ENCODE data around the gene GALR2. TPM values are rescaled to one million over a fixed set of nuclear protein-coding genes. Genes with fewer than 3 reads are reported as not detected.
"Not testable (repeated sequence)": the region's sequence is repeated elsewhere in the genome, so short reads cannot be mapped to it uniquely, and the experiment has no call there.

The GALR2 gene
- total RNA-seq, 1 donor from 2014 or later, result not detected

GRCh38 chr17:76053246-76054111 lies 21.1 kb upstream of the GALR2 start:
- peaks cover 15% of the 10 kb centered on the region for H3K4me1 Mint-ChIP-seq
- DNase-seq (ENCODE audit: low read depth, low spot score), result no peak

GRCh38 chr17:76054112-76054476 lies 20.5 kb upstream of the GALR2 start:
- H3K27ac Mint-ChIP-seq (ENCODE audit: unreplicated experiment), result no peak overlapping the region
- peaks cover 22% of the 10 kb centered on the region for H3K36me3 Mint-ChIP-seq (ENCODE audit: low read depth)
- DNase-seq (ENCODE audit: low read depth, low spot score), result no peak
- no peaks in the 10 kb centered on the region for H3K9me3 Mint-ChIP-seq
- H3K27me3 Mint-ChIP-seq (ENCODE audit: low read depth), result no peaks in the 10 kb centered on the region
- no peak for TF ChIP-seq CTCF (conservative IDR thresholded peaks at IDR 0.05)
- H3K4me3 Mint-ChIP-seq, result no peak overlapping the region
- H3K4me1 Mint-ChIP-seq, result peaks cover 9% of the 10 kb centered on the region

More at GRCh38 chr17:76053246-76054111, 21.1 kb upstream of the GALR2 start:
- no peaks in the 10 kb centered on the region for H3K27me3 Mint-ChIP-seq (ENCODE audit: low read depth)
- H3K27ac Mint-ChIP-seq (ENCODE audit: unreplicated experiment), result no peak overlapping the region
- H3K4me3 Mint-ChIP-seq, result no peak overlapping the region
- no peak for TF ChIP-seq CTCF (conservative IDR thresholded peaks at IDR 0.05)
- H3K9me3 Mint-ChIP-seq, result no peaks in the 10 kb centered on the region
- peaks cover 18% of the 10 kb centered on the region for H3K36me3 Mint-ChIP-seq (ENCODE audit: low read depth)

- H3K27me3 Mint-ChIP-seq (ENCODE audit: low read depth), result no peaks in the 10 kb centered on the region
- no peak for DNase-seq (ENCODE audit: low read depth, low spot score)
- H3K9me3 Mint-ChIP-seq, result no peaks in the 10 kb centered on the region
- H3K4me1 Mint-ChIP-seq, result no peaks in the 10 kb centered on the region
- H3K27ac Mint-ChIP-seq (ENCODE audit: unreplicated experiment), result no peak overlapping the region
- TF ChIP-seq CTCF (conservative IDR thresholded peaks at IDR 0.05), result no peak
- H3K36me3 Mint-ChIP-seq (ENCODE audit: low read depth), result peaks cover 21% of the 10 kb centered on the region
- no peak overlapping the region for H3K4me3 Mint-ChIP-seq
These were observed 17.7 kb upstream of the GALR2 start for GRCh38 chr17:76056882-76057281.

- H3K36me3 Mint-ChIP-seq (ENCODE audit: low read depth), result peaks cover 23% of the 10 kb centered on the region
- not testable (repeated sequence) for H3K27me3 Mint-ChIP-seq (ENCODE audit: low read depth); H3K9me3 Mint-ChIP-seq; H3K4me3 Mint-ChIP-seq; H3K27ac Mint-ChIP-seq (ENCODE audit: unreplicated experiment); DNase-seq (ENCODE audit: low read depth, low spot score); H3K4me1 Mint-ChIP-seq
These were observed 16.3 kb upstream of the GALR2 start for GRCh38 chr17:76058264-76058663.

GRCh38 chr17:76063875-76064546 lies 10.6 kb upstream of the GALR2 start:
- TF ChIP-seq CTCF (conservative IDR thresholded peaks at IDR 0.05), result no peak
- Mint-ChIP-seq H3K9me3 (no peaks in the 10 kb centered on the region), H3K27me3 (ENCODE audit: low read depth) (no peaks in the 10 kb centered on the region), H3K4me3 (no peak overlapping the region), H3K36me3 (ENCODE audit: low read depth) (peaks cover 20% of the 10 kb centered on the region), H3K27ac (ENCODE audit: unreplicated experiment) (no peak overlapping the region), H3K4me1 (no peaks in the 10 kb centered on the region)
- DNase-seq (ENCODE audit: low read depth, low spot score), result no peak

- peaks cover 16% of the 10 kb centered on the region for H3K36me3 Mint-ChIP-seq (ENCODE audit: low read depth)
These were observed 8.8 kb upstream of the GALR2 start for GRCh38 chr17:76065775-76066174.

More at GRCh38 chr17:76065775-76066174, 8.8 kb upstream of the GALR2 start:
- no peak overlapping the region for H3K4me3 Mint-ChIP-seq
- no peaks in the 10 kb centered on the region for H3K27me3 Mint-ChIP-seq (ENCODE audit: low read depth)
- no peak for TF ChIP-seq CTCF (conservative IDR thresholded peaks at IDR 0.05)
- peaks cover 7% of the 10 kb centered on the region for H3K4me1 Mint-ChIP-seq
- H3K9me3 Mint-ChIP-seq, result no peaks in the 10 kb centered on the region
- no peak for DNase-seq (ENCODE audit: low read depth, low spot score)
- H3K27ac Mint-ChIP-seq (ENCODE audit: unreplicated experiment), result no peak overlapping the region
